PFSK-1 (cell line): ENCODE data around the gene KRTAP3-3.

Experiments
- FOXP2 ChIP-seq: optimal IDR thresholded peaks from 2 replicates; pipeline ENCODE3; 2011; ENCODE audit warnings: borderline replicate concordance, control low read depth, inconsistent platforms; ENCODE audit not compliant: insufficient read depth; ENCODE audit errors: extremely low read length, extremely low read depth
- POLR2AphosphoS5 ChIP-seq: IDR thresholded peaks from 2 replicates; pipeline ENCODE4 v1.6.1; 2012; ENCODE audit warnings: low read depth, mild to moderate bottlenecking, control low read depth, low read length, moderate library complexity
- SIN3A ChIP-seq: IDR thresholded peaks from 2 replicates; pipeline ENCODE4 v1.6.1; 2012; ENCODE audit warnings: mild to moderate bottlenecking, low read length, moderate library complexity, borderline replicate concordance; ENCODE audit not compliant: insufficient read depth
- TAF1 ChIP-seq: IDR thresholded peaks from 2 replicates; pipeline ENCODE4 v1.6.1; 2012; ENCODE audit warnings: low read length, control low read depth, borderline replicate concordance; ENCODE audit not compliant: insufficient read depth
- TF ChIP-seq, protein P1 (sequence below), 2 experiments: IDR thresholded peaks; 2 replicates each; pipeline versions ENCODE4 v1.6.1 to v1.8.0; 2011 to 2012; ENCODE audit warnings: low read depth in 2 of 2, low read length in 2 of 2, control low read depth in 1 of 2, inconsistent platforms in 1 of 2, mild to moderate bottlenecking in 1 of 2, moderate library complexity in 1 of 2; ENCODE audit not compliant: insufficient read depth in 1 of 2

The KRTAP3-3 gene

GRCh38 chr17:41008811-41009210 lies 14.8 kb upstream of the KRTAP3-3 start, which contains the start of gene KRTAP3-1:
Gene KRTAP3-1 (minus strand): TSS chr17:41009128. CDS start chr17:41009074, 54 bp downstream.
- TF ChIP-seq SIN3A (no peak), TAF1 (no peak), FOXP2 (no peak), POLR2AphosphoS5 (no peak)
- TF ChIP-seq, protein P1, sequence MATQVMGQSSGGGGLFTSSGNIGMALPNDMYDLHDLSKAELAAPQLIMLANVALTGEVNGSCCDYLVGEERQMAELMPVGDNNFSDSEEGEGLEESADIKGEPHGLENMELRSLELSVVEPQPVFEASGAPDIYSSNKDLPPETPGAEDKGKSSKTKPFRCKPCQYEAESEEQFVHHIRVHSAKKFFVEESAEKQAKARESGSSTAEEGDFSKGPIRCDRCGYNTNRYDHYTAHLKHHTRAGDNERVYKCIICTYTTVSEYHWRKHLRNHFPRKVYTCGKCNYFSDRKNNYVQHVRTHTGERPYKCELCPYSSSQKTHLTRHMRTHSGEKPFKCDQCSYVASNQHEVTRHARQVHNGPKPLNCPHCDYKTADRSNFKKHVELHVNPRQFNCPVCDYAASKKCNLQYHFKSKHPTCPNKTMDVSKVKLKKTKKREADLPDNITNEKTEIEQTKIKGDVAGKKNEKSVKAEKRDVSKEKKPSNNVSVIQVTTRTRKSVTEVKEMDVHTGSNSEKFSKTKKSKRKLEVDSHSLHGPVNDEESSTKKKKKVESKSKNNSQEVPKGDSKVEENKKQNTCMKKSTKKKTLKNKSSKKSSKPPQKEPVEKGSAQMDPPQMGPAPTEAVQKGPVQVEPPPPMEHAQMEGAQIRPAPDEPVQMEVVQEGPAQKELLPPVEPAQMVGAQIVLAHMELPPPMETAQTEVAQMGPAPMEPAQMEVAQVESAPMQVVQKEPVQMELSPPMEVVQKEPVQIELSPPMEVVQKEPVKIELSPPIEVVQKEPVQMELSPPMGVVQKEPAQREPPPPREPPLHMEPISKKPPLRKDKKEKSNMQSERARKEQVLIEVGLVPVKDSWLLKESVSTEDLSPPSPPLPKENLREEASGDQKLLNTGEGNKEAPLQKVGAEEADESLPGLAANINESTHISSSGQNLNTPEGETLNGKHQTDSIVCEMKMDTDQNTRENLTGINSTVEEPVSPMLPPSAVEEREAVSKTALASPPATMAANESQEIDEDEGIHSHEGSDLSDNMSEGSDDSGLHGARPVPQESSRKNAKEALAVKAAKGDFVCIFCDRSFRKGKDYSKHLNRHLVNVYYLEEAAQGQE (IDR thresholded peaks at IDR 0.05; ENCODE audit: insufficient read depth in 1 of 2, low read depth in 2 of 2, low read length in 2 of 2) = no peak

- TF ChIP-seq POLR2AphosphoS5 (no peak), TAF1 (no peak), SIN3A (no peak), FOXP2 (no peak)
- TF ChIP-seq, protein P1 (IDR thresholded peaks at IDR 0.05; ENCODE audit: insufficient read depth in 1 of 2, low read depth in 2 of 2, low read length in 2 of 2) = no peak
Measured at GRCh38 chr17:41004397-41004796, 10.4 kb upstream of the KRTAP3-3 start.

DNA sequence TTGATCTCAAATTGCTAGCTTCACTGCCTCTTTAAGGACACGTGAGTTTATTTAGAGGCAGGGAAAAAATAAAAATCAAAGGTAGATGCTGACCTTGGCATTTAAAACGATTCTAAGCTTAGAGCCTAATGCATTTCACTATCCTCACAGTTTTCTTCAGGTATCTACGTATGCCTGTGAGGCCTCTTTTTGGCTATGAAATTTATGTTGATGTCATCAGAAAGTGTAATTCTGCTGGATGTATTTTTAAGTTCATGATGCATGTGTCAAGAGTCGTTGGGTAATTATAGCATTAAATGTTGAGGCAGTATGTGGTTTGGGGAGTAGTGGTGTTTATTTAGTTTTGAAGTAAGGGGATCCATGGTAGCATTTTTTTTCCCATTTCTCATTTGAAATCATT lies 10.0 kb upstream of the KRTAP3-3 start:
- TF ChIP-seq, protein P1 (IDR thresholded peaks at IDR 0.05; ENCODE audit: insufficient read depth in 1 of 2, low read depth in 2 of 2, low read length in 2 of 2) = no peak
- TF ChIP-seq SIN3A (no peak), POLR2AphosphoS5 (no peak), FOXP2 (no peak), TAF1 (no peak)

GRCh38 chr17:41002814-41003213 lies 8.8 kb upstream of the KRTAP3-3 start:
- TF ChIP-seq FOXP2 (no peak), SIN3A (no peak), TAF1 (no peak), POLR2AphosphoS5 (no peak)
- TF ChIP-seq, protein P1 (IDR thresholded peaks at IDR 0.05; ENCODE audit: insufficient read depth in 1 of 2, low read depth in 2 of 2, low read length in 2 of 2) = no peak

GRCh38 chr17:41001795-41002194 lies 7.8 kb upstream of the KRTAP3-3 start:
- TF ChIP-seq POLR2AphosphoS5 (no peak), SIN3A (no peak), FOXP2 (no peak), TAF1 (no peak)
- TF ChIP-seq, protein P1 (IDR thresholded peaks at IDR 0.05; ENCODE audit: insufficient read depth in 1 of 2, low read depth in 2 of 2, low read length in 2 of 2) = no peak
